H1 (cell line): Measurements from ENCODE around the gene BEST1. TPM values are rescaled to one million over a fixed set of nuclear protein-coding genes. Genes with fewer than 3 reads are reported as not detected.

Experiments used
- SIX5 ChIP-seq: IDR thresholded peaks from 2 replicates; pipeline ENCODE4 v1.6.1; 2011; ENCODE audit warnings: mild to moderate bottlenecking, low read depth, low read length
- ZNF274 ChIP-seq: IDR thresholded peaks from 2 replicates; pipeline ENCODE4 v1.7.0; 2012; ENCODE audit warnings: low read length, borderline replicate concordance; ENCODE audit errors: extremely low read depth
- polyA plus RNA-seq, 7 experiments: library from polyadenylated mRNA; depleted of rRNA in 3 of 7; stranded (reverse) in 5 of 7; unstranded in 2 of 7; fragments of >200 nt in 5 of 7; fragments of 200-250 nt in 2 of 7; gene quantifications; 1 replicate in 5 of 7; 2 replicates in 1 of 7; 4 replicates in 1 of 7; pipeline versions ENCODE4 v1.2.1 to v1.2.3, GENCODE V29; 2011 to 2013; ENCODE audit warnings: missing spikeins in 2 of 7, mixed read lengths in 2 of 7
- total RNA-seq: library from RNA; stranded (reverse); fragmentation: NEBNext Ultra II Directional; extraction: Animal tissue kit (Norgen Biotek cat#: 25700); gene quantifications from 2 replicates; pipeline ENCODE4 v1.2.1, GENCODE V29; 2021

The BEST1 gene
- total and polyA plus RNA-seq, 2 of the 8 experiments (the other 6 are each of a cell fraction or from before 2014, with no cell fraction given): 0.22 to 0.62 TPM

GRCh38 chr11:61974766-61975631, 24.8 kb downstream of the BEST1 start (continued):
- TF ChIP-seq ZNF274 (no peak), SIX5 (no peak)
